GM10248 (cell line): ENCODE data around the gene CCDC85A.

Experiments used
- CTCF ChIA-PET: fragments of 300-600 bp; sonication (Branson Sonifier 250); formaldehyde crosslinking; extraction: SDS; loops from one replicate; lab custom pipeline; 2021; ENCODE audit warnings: antibody characterized with exemption; lab: Yijun Ruan, JAX
- POLR2A ChIA-PET: fragments of 350-650 bp; sonication (Branson Sonifier 250); formaldehyde crosslinking; extraction: SDS; loops from one replicate; lab custom pipeline; 2020; ENCODE audit warnings: antibody characterized with exemption; lab: Yijun Ruan, JAX
- DNase-seq: peaks from one replicate; pipeline ENCODE4 v3.0.0; 2012; ENCODE audit errors: extremely low spot score
- CTCF ChIP-seq: IDR thresholded peaks from 2 replicates; pipeline ENCODE4 v1.5.1; 2012; ENCODE audit warnings: mild to moderate bottlenecking, low read depth; ENCODE audit errors: extremely low read depth, missing control alignments, control extremely low read depth

CCDC85A gene

GRCh38 chr2:56250153-56250729 is 66.5 kb downstream of the CCDC85A start:
- POLR2A ChIA-PET, result no interaction called here
- CTCF ChIA-PET, result no interaction called here
- DNase-seq, result no peak
- TF ChIP-seq CTCF, result no peak

- POLR2A ChIA-PET, result no interaction called here
- CTCF ChIA-PET, result no interaction called here
- no peak for DNase-seq
- TF ChIP-seq CTCF, result no peak
Measured at GRCh38 chr2:56260415-56260814, 76.6 kb downstream of the CCDC85A start.

GRCh38 chr2:56262241-56262640 is 78.5 kb downstream of the CCDC85A start:
- POLR2A ChIA-PET, result no interaction called here
- no peak for TF ChIP-seq CTCF

GRCh38 chr2:56263876-56264275 is 80.1 kb downstream of the CCDC85A start:
- ChIA-PET POLR2A (no interaction called here), CTCF (interaction anchor here (0.6 kb wide), 1 partner anchor 9 kb away, joined by 3 read pairs; no protein-coding TSS in a partner anchor)
- TF ChIP-seq CTCF, result no peak
- DNase-seq, result no peak

More at GRCh38 chr2:56262241-56262640, 78.5 kb downstream of the CCDC85A start:
- CTCF ChIA-PET, result interaction anchor here (1.3 kb wide), 1 partner anchor 19 kb away, joined by 3 read pairs; no protein-coding TSS in a partner anchor
- no peak for DNase-seq

GRCh38 chr2:56266761-56267414 is 83.1 kb downstream of the CCDC85A start:
- POLR2A ChIA-PET, result no interaction called here
- DNase-seq, result no peak
- CTCF ChIA-PET, result interaction anchor here (1.1 to 1.6 kb wide), 2 partner anchors 10 to 42 kb away, joined by 3 to 4 read pairs; no protein-coding TSS in a partner anchor
- no peak for TF ChIP-seq CTCF

- CTCF ChIA-PET, result interaction anchor here (1.1 to 1.6 kb wide), 2 partner anchors 10 to 41 kb away, joined by 3 to 4 read pairs; no protein-coding TSS in a partner anchor
- POLR2A ChIA-PET, result no interaction called here
- TF ChIP-seq CTCF, result no peak
- no peak for DNase-seq
Measured at GRCh38 chr2:56267415-56267788, 83.6 kb downstream of the CCDC85A start.
